ENCODE data around the gene POLR2B. TPM values are rescaled to one million over a fixed set of nuclear protein-coding genes. Genes with fewer than 3 reads are reported as not detected.
"Not testable (repeated sequence)": the region's sequence is repeated elsewhere in the genome, so short reads cannot be mapped to it uniquely, and the experiment has no call there.

POLR2B gene
- polyA plus RNA-seq, 1 donor: 128 TPM

- DNase-seq: no peak
Measured at GRCh38 chr4:57051095-57051494, 72.4 kb downstream of the POLR2B start.

- DNase-seq: no peak
Measured at GRCh38 chr4:57051524-57051923, 72.8 kb downstream of the POLR2B start.

DNA sequence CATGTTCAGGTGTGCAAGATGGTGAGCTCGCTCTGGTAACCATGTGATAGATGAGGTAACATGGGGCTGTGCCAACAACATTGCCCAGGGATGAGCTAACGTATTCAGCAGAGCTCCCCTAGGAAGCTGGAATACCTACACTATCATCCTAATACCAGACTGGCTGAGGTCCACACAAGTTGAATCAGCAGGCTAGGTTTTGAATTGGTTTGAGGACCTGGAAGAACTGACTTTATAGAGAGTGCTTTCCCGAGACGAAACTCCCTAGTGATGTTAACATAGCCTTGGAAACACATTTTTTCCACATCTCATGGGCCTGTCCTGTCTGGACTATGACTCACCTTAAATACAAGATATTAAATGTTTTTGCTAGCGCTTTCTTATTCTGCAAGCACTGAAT lies 74.8 kb downstream of the POLR2B start:
- no peak for DNase-seq

GRCh38 chr4:57055886-57056285 lies 77.2 kb downstream of the POLR2B start:
- DNase-seq: no peak

DNA sequence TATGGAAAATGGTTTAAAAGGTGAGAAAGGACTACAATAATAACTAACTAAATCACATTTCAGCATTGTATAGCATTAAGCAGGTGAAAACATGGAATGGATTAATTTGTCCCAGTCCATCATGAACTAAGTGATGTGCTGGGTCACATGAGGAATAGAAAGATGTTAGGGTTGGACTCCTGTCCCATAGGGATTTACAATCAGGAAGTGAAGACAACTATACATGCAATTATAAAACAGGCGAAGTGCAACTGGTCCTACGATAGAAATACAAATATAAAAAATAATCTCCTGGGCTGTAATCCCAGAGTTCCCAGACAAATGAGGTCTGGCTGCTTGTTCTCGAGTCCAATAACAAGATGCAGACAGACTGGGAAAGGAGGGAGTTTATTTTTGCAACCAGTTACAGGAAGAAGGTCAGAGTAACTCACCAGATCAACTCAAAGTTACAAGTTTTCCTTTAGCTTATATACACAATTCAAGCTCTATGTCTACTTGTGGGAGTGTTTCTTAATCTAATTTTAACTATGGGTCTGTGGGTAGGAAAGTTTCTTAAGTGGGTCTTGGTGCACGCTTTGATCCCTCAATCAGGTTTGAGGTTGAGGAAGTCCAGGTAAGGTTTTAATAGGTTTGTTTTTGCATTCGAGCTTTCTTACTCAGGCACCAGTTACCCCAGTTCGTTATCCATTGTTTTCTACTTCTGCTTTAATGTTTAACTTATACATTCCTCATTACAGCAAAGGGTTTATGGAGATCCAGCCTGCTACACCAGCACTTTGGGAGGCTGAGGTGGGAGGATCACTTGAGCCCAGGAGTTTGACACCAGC lies 81.4 kb downstream of the POLR2B start:
- DNase-seq: no peak

- DNase-seq: not testable (repeated sequence)
Measured at GRCh38 chr4:57060717-57061067, 82.0 kb downstream of the POLR2B start.

- no peak for DNase-seq
Measured at GRCh38 chr4:57061395-57061794, 82.7 kb downstream of the POLR2B start.

DNA sequence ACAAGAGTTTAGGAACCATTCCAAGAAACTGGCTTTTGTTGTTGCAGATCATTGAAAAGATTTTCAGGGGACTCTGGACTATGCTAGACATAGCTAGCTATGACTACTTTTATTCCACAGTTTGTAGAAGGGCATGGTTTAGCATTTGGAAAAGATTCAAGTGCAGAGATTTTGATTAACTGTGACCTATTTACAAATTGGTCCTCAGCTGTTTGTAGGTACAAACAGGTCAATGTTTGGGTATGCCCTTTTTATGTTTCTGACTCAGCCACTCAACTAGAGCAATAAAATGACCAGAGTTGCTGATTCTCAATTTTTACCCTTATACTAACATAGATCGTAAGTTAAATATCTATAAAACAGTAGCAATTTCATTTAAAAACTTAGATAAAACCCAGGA lies 84.8 kb downstream of the POLR2B start:
- DNase-seq: no peak

DNA sequence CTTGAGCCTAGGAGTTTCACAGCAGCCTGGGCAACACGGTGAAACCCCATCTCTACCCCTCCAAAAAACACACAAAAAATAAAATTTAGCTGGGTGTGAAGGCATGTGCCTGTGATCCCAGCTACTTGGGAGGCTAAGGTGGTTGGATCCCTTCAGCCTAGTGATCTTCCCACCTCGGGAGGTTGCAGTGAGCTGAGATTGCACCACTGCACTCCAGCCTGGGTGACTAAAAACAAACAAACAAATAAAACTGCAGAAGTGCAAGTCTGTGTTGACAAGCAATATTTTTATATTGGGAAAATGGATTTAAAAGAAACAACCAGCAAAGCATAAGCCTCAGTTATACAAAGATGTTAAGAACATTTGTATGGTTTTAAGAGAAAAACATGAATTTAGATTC lies 85.4 kb downstream of the POLR2B start:
- DNase-seq: no peak

GRCh38 chr4:57064811-57065711 lies 86.4 kb downstream of the POLR2B start:
- DNase-seq: no peak

GRCh38 chr4:57065730-57066482 lies 87.2 kb downstream of the POLR2B start:
- no peak for DNase-seq

GRCh38 chr4:57068237-57068981 lies 89.7 kb downstream of the POLR2B start:
- no peak for DNase-seq

- DNase-seq: no peak
Measured at GRCh38 chr4:57070461-57070860, 91.8 kb downstream of the POLR2B start.

GRCh38 chr4:57071326-57071725 lies 92.6 kb downstream of the POLR2B start:
- DNase-seq: no peak

- no peak for DNase-seq
Measured at GRCh38 chr4:57073559-57073958, 94.9 kb downstream of the POLR2B start.

- DNase-seq: no peak
Measured at GRCh38 chr4:57074744-57075143, 96.0 kb downstream of the POLR2B start.

- no peak for DNase-seq
Measured at GRCh38 chr4:57075367-57075766, 96.7 kb downstream of the POLR2B start.

DNA sequence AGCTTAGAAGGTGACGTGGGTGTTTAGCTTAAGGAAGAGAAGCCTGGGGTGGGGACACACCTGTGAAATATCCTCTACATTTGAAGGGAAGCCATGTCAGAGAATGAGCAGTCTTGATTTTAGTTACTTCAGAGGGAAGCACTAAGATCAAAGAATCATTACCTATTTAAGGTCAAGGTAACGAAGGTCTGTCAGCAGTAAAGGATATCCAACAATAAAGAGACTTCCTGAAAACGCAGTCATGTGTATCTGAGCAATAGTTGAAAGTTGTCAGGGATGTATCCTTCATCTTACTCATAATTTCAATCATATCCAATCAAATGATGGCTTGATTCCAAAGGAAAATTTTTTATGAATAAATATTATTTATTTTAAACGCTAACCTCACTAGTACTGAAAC lies 98.0 kb downstream of the POLR2B start:
- DNase-seq: no peak

- DNase-seq: no peak
Measured at GRCh38 chr4:57077550-57078343, 99.1 kb downstream of the POLR2B start.

DNA sequence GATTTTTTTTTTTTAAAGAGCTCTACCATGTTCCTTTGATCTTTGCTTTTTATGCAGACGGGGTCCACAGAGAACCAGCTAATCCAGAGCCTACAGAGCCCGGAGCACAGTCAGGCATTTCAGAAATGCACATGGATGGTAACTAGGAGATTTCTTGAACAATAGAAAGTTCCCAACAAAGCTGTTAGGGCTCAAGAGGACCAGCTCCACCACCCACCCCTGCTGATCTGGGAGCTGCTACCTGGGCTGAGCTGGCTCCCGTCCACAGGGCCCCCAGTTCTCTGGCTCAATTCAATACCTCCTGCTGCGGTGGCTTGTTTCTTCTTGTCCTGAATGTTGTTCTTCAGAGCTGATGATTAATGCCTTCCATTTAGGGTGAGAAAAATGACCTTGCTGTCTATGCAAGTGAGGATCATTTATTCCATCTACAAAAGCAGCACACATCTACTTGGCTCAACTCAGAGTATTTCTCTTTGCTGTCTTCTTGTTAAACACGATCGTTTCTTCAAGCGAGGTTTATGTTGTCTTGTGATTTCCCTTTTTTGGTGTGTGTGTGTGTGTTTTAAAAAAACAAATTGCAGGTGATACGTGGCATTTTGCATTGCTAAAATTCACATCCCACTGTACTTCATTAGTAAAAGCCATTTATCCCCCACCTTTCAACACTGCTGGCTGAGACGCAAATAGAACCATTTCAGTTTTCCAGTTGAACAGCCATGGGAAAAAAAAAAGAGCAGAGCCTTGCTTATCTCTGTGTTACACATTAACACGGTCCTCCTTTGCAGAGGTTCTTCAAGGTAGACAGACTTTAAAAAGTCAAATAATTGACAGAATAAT lies 100.2 kb downstream of the POLR2B start:
- DNase-seq: no peak
